GM18526 (cell line): Measurements from ENCODE around the gene MANBA.

Source experiments
- POLR2A ChIP-seq: IDR thresholded peaks from 3 replicates; pipeline ENCODE4 v1.6.1; 2011; ENCODE audit not compliant: insufficient read length; ENCODE audit errors: extremely low read depth

The MANBA gene

DNA sequence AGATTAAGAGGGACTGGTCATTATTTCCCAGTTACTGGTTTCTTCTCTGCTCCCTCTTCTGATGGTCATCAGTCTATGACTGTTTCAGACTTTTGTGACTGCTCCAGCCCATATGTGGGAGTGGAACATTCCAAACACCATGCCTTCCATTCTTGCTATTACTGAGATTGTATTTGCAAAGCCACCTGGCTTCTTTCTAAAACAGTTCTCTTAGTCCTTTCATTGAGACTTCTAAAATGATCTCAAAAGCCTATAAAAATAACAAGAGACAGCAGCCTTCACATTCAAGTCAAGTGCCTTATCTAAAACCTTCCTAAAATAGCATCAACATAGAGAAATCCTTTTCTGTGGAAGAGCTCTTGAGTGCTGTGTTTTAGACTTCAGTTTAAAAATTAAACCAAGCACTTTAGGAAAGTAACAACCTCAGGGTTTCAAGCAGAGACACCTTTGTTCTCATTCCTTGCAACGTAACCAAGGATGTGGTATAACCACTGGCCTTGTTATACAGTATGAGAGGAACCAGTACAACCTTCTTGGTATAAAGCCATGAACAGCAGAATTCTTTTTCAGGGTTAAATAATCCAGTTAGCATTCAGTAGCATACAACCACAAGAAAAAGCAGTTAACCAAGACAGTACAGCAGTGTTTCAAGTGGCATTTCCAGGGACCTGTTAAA is 162.5 kb downstream of the MANBA start:
- no peak for TF ChIP-seq POLR2A

DNA sequence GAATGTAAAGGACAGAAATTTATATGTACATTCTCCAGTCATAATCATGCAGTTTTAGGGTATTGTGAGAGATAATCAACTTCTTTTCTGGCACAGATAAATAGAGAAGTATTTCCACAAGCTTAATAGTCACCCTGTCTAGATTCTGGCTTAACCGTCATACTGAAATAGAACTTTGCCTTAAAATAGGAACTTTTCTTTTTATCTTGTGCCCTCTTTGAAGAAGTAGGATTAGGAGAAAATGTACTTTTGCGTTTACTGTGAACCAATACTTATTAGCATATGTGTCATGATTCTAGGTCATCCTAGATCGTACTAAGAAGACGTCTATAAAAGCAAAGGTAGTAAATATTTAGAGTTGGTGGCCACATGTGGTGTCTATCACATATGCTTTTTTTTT is 164.2 kb downstream of the MANBA start:
- TF ChIP-seq POLR2A = no peak

DNA sequence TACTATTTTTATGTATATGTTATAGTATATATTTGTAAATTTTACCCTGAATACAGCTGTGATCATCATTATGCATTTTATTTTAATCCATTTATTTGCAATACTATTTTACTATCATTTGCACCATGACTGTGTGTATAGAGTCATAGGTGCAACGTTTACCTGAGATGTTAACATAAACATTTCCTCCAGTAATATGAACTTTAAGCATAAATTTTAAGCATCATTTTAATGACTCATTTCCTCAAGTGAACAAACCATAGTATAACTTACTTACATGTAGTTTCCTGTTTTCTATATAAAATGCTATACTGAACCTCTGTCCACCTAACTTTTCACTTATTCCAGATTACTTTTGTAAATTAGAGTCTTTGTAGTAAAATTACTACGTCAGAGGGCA is 166.8 kb downstream of the MANBA start:
- TF ChIP-seq POLR2A = no peak

DNA sequence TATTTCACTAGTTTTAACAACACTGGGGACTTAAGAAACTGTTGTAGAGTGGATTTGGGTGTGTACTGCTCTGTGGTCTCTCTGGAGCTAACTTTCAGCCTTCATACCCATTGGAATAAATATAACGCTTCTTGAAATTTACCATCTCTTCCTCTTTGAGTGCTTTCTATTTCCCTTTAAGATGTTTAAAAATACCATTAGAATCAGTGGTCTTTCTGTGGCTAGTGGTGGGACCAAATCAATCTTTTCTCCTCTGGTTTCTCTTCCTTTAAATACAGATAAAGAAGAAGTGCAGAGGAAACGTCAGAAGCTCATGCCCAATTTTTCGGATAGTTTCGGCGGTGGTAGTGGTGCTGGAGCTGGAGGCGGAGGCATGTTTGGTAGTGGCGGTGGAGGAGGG is 167.6 kb downstream of the MANBA start:
- no peak for TF ChIP-seq POLR2A

DNA sequence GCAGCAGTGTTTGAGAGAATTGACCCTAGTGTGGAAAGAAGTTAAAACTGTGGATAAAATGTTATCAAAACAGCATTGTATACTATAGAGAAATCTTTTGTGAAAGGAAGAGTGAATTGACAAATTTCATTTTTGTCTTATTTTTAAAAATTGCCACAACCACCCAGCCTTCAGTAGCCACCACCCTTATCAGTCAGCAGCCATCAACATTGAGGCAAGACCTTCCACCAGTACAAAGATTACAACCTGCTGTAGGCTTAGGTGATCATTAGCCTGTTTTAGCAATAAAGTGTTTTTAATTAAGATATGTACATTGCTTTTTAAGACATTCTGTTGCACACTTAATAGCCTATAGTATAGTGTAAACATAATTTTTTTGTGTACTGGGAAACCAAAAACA is 168.5 kb downstream of the MANBA start:
- TF ChIP-seq POLR2A = no peak

DNA sequence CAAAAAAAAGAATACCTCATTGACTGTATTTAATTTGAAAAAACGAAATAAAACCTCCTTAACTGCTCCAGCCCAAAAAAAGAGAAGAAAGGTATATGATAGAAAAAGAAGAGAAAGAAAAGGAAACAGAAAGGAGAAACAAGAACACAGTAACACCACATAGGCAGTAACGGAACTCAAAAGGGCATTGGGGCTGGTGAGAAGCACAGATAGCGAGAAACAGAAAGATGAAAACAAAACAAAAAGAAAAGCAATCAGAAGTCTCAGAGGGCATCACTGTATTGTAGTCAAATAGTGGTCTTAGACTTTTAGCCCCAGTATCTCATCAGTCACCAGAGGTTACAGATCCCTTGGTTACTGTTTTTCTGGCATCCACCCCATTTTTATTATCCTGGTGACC is 171.0 kb downstream of the MANBA start:
- TF ChIP-seq POLR2A = no peak

DNA sequence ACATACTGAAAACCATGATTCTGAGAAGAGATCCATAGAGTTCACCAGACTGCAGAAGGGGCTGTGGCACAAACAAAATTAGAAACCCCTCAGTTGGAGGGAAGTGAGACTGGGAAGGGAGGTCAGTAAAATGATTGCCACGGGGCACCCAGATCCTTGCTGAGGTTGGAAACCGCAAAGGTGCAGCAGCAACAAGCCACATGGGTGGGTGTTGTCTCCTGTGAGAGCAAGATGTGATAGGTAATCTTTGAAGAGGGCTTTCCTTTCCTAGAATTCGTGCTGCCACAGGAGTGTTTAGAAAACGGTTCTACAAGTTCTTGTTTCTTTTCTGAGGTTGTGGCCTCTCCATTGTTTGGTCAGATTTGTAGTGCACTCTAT is 174.1 kb downstream of the MANBA start:
- no peak for TF ChIP-seq POLR2A

DNA sequence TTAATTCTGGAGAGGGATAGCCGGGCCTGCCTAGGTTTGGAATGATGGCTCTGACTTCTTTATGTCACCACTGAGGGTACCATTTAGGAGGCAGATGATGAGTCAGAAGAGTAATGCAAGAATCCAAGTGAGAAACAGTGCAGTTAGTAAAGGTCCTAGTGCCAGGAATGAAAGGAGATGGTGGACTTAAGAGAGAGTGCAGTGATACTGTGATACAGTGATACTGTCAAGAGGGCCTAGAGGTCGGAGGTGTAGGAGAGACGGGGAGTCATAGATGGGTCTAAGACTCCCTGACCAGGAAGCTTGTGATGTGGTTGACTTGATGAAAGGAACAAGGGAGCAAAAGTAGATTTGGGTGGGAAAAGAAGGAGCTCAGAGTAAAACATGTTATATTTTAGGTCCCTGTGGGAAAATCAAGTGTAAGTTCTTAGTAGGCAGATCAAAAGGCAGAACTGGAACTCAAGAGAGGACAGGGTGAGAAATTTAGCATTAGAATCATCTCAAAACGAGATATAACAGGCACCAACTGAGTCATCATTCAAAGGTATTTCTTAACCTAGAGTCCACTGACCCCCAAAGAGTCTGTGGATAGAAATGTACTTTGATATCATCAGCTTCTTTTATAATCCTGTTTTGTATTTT is 174.6 kb downstream of the MANBA start:
- TF ChIP-seq POLR2A = no peak

DNA sequence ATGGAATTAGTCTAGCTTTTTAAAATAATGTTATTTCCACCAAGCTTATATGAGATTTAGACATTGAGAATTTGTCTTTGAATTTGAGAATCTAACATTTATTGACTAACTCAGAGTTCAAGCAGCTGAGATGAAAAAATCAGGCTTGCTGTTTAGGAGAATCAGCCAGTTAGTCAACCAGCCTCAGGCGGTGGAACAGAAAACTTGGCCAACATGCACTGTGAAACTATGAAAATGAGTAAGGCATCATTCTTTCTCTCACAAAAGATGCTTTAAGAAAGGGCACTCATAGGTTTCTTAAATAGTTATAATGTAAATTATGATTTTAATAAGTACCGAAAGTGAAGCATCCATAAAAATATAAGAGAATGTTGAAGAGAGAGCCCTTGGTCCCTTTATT is 175.4 kb downstream of the MANBA start:
- TF ChIP-seq POLR2A = no peak

DNA sequence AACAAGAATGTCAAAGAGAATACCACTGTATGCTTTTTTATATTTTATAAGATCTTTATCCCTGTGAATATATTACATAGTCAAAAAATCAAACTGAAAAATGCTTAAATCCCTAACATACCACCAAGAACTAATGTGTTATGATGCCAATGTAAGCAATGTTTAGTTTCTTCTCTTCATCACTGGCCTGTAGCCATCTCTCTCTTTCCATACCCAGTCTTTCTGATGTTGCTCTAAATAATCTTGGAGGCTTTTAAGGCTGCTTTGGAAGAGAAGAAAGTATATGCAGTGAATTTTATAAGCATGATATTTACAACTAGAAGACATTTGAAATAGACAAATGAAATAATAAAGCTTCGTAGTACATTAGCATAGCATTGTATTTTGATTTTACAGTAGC is 176.7 kb downstream of the MANBA start:
- no peak for TF ChIP-seq POLR2A
